Stimulated activated CD8-positive, alpha-beta memory T cell treated with anti-CD3 and anti-CD28 coated beads, Interleukin-12 subunit alpha, Interleukin-12 subunit beta, amount 100 ng/mL, for 24 hours (primary cell): ENCODE results near the gene ARPP19.
A peak's percentile ranks its signal among the peaks of the same experiment; 100 is the strongest.
"Not testable (repeated sequence)": the region's sequence is repeated elsewhere in the genome, so short reads cannot be mapped to it uniquely, and the experiment has no call there.

Source experiments
- DNase-seq: peaks from one replicate; pipeline ENCODE4 v3.0.0-alpha.2; 2020; ENCODE audit errors: extremely low read depth

ARPP19 gene

DNA sequence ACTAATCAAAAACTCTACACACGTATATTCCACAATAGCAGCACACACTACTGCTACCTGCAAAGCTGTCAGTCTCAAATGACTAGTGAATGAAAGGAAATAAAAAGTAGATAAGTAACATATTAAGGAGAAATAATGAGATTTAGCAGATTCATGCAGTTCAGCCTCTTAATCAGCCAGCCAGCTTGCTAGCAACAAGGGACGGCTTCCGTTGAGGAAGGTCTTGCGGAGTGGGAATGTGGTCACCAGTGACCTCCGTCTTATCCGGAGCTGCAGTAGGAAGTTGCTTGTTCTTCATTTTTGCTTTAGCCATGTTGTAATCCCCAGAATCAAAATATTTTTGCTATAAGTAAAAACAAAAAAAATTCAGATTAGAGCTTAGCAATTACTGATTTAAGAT, 17.1 kb downstream of the ARPP19 start:
- no peak for DNase-seq

DNA sequence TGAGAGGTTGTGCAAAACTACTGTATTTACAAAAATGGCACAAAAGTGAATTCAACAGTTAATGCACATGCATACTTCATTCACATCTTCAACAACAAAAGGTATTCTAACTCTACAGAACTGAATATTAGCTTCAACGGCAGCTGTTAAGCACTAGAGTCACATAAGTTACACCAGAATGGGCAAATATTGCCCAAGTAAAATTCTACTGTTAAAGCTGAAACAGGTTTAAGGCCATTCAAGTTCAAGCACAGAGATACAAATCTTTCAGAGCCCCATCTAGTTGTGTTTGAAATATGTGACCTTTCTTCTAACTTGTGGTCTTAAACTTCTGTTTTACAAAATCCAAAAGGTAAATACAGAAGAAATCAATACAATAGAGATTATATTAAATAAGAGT, 17.6 kb downstream of the ARPP19 start:
- DNase-seq, result not testable (repeated sequence)

DNA sequence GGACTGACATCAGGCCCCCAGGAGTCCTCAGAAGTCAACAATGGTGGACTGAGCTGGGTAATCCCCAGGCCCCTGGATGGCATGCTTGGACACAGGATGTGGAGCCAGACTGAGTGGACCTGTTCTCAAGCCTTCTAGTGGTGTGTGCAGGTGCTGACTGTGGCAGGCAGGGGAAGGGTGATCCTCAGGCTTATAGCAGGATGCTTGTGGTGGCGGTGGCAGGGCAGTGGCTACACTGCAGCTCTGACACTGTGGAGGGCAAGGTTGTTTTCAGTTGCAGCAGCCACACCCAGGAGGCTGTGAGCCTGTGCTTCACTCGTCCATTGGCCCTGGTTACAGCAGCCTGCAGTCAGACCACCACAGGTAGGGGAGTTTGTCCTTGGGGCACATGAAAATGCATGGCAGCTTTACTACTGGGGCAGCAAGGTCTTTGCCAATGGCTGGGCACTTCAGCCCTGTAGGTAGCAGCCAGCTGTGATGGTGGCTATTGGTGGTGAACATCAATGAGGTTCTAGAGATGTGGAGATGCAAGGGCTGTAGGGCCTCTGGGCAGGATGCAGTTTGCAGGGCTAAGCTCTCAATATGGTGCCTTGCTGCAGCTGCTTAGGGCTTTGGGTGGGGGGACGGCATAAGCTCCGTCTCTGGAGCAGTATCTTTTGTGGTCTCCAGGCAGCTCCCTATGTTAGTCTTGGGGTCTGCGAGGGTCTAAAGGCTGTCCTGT, 22.6 kb downstream of the ARPP19 start:
- DNase-seq, result no peak

DNA sequence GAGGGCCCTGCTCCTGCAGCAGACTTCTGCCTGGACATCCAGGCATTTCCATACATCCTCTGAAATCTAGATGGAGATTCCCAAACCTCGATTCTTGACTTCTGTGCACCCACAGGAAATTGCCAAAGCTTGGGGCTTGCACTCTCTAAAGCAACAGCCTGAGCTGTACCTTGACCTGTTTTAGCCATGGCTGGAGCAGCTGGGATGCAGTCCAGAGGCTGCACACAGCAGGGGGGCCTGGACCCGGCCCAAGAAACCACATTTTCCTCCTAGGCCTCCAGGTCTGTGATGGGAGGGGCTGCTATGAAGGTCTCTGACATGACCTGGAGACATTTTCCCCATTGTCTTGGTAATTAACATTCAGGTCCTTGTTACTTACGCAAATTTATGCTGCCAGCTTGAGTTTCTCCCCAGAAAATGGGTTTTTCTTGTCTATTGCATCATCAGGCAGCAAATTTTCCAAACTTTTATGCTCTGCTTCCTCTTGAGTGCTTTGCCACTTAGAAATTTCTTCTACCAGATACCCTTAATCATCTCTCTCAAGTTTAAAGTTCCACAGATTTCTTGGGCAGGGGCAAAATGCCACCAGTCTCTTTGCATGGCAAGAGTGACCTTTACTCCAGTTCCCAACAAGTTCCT, 28.3 kb downstream of the ARPP19 start:
- no peak for DNase-seq

DNA sequence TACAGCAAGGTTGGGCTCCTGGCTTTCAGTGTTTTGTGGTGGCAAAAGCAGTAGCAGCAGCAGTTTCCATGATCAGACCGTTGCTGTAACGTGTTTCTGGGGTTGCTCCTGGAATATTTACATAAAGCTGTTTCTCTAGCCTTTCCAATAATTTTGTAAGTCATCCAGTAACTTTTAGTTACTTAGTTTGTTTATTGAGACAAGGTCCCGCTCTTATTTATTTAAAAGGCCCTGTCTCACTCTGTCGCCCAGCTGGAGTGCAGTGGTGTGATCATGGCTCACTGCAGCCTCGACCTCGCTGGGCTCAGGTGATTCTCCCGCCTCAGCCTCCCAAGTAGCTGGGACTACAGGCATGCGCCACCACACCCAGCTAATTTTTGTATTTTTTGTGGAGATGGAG, 31.4 kb downstream of the ARPP19 start:
- no peak for DNase-seq

DNA sequence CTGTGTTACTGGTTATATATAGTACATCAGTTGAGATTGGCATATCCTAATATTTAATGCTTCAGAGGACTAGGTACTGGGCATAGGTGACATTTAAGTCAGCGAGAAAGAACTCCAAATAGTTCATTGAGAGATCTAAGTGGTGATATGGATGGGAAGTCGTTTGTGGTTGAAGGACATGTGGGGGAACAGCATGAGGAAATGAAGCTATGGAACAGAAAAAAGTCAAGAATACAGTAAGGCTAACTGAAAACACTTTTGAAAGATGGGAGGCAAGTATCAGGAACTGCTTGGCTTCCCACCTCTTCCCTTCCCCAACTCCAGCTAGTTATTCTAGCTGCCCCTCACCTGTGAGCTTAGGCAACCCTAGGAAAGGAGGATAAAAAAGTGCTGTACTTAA, 36.4 kb downstream of the ARPP19 start:
- no peak for DNase-seq

DNA sequence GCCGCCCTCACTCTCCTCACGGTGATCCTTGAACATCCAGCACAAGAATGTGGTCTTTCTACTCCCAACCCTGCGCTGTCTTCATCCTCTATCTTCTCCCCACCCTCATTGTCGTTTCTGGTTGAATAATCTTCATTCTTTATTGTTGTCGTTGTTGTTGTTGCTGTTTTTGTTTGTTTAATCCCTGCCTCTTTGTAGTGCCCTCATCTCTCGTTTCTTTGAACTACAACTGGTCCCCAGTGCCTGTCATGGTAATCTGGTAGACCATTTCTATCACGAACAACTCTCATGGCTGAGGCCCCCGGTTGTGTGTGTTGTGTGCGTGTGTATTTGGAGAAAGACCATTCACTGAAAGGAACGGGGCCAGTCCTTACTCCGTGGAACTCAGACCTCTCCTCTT, 38.9 kb downstream of the ARPP19 start:
- no peak for DNase-seq

DNA sequence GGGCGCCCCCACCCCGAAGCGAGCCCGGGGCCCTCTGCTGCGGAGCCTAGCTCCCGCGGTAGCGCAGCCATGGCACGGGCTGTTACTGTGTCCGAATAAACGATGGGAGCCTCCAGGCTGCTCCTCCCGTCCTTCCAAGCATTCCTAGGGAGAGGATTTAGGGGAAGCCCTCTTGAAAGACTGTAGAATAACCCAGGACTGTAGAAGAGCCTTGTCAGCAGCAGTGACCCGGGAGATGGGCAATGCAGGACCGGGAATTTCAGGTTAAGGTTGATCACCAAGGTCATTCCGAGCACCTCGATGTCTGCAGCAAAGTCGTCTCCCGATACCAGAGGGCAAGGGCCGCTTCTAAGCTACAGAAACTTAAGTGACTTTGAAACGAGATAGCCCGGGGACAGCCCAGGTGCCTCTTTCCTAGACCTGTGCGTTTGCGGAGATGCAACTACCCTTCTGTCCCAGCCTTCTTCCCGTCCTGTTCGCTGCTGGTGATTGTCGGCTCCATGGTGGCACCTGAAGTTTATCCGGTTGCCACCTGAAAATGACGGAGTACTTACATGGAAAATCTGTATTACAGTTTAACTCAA, 39.4 kb downstream of the ARPP19 start:
- DNase-seq, result no peak

DNA sequence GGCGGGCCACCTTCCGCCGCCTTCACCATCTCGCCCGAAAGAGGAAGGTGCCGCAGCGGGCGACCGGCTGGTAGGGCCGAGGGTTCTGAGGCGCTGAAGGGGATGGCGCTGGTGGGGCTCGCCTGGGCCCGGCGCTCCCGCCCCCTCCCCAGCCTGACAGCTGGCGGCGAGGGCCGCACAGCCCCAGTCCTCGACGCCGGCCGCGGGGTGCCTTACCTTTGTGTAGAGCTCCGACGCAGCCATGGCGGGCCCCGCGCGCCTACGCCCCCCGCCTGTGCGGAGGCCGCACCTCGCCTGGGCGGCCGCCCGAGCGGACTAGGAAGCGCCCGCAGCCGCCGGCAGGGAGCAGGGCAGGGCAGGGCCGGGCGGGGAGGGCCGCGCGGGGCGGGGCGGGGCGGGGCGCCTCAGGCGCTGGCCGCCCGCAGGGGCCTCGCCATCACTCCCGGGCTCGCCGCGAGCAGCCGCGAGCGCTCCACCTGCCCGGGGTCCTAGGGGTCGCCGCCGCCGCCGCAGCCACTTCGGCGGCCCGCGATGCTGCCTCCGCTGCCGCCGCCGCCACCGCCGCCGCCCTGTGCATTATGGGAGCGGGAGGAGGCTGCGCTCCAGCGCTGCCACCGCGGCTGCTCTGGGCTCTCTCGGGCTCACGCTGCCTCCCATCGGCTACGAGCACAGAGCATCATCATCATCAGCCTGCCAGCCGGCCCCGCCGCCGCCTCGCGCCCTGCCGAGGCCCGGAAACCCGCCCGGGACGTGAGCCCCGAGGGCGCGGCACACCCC, 40.1 kb downstream of the ARPP19 start, which contains the start of gene MYO5A:
MYO5A (minus strand) TSS at position 317 of the 777 bp plus-strand sequence; CDS start at position 243, 74 bp downstream.
- DNase-seq, result peak; percentile 45

DNA sequence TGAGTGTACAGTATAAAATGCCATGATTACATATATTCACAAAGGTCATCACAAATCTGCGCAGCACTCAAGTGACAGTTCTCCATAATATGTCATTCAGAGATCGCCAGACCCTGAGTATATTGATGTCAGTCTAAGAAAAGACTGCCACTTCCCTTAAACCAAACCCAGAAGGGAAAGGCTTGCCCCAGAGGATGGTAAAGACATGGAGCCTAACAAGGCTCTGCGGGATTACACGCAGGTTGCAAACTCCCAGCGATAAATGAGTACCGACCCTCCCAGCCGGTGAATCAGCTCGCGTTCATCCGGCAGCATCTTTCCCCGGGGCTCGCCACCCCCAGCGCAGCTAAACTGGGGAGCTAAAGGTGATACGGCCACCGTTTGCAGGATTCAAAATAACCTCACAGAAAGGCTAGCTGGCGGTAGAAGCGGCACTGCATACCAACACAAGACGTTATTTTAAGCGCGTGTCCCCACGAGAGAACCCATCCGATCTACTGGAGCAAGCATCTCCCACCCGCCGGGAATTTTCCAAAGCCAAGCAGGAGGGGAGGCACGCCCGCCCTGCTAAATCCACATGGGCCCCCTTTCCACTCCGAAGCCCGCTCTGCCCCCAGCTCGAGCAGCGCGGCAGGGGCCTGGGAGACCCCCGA, 40.8 kb downstream of the ARPP19 start:
- DNase-seq, result no peak

DNA sequence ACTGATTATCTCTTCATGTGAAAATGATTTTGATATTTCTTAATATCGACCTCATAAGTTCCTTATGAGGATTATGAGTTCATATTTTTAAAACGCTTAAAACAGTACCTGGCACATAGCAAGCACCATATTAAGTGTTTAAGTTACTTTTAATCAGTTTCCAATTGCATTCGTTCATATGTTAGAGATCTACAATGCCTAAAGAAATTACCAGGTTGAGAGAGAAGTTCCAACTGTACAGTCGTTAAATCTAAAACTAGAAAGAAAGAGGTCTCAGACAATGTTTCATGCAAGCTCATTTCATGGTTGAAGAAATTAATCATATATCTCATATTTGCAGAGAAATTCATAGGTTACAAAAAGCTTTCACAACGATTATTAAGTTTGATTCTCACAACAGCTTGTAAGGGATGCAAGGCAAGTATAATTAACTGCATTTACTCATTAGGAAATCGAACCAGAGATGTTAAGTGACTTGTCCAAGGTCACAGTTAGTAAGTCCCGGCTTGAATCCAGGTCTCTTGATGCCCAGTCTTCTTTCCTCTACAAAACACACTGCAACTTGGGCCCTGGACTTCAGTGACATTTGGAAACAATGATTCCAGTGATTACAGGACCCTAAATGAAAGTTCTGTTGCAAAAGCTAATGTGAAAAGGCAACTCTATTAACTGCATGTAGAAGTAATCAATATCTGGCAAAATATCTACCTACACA, 41.5 kb downstream of the ARPP19 start:
- DNase-seq, result no peak

DNA sequence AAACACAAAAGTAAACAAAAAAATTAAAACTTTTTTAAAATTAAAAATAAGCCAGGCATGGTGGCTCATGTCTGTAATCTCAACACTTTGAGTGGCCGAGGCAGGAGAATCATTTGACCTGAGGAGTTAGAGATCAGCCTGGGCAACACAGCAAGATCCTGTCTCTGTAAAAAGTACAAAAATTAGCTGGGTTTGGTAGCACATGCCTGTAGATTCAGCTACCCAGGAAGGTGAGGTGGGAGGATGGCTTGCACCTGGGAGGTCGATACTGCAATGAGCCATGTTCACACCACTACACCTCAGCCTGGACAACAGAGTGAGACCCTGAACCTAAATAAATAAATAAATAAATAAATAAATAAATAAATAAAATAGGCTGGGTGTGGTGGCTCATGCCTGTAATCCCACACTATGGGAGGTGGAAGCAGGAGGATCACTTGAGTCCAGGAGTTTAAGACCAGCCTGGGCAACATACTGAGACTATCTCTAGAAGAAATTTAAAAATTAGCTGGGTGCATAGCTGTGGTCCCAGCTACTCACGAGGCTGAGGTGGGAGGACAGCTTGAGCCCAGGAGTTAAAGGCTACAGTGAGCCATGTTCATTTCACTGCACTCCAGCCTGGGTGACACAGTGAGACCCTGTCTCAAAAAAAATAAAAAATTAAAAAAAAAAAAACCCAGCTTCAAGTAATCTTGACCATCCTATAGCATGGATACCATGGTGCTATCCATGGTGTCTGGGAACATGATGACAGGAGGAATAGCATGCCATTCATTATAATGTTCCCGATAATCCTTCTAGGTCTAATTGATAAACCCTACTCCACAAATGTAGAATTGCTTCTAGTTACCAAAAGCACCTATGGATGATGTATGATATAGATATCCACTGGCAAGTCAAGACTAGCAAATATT, 44.4 kb downstream of the ARPP19 start:
- no peak for DNase-seq

DNA sequence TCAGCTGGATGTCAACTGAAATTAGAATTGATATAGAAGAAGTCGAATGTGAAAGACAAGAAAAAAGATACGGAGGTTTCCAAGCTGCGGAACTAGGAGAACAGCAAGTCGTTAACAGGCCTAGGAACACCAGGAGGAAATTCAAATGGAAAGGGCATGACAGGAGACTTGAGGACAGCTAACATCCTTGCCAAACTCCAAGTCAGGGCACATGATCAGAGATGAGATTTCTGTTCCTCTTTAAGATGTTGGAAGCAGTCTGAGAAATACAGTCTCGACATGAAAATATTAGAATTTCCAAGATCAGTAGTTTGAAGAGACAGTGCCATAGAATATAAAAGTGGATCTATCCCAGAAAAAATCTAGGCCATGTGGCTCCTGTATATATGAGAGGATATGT, 45.2 kb downstream of the ARPP19 start:
- no peak for DNase-seq

DNA sequence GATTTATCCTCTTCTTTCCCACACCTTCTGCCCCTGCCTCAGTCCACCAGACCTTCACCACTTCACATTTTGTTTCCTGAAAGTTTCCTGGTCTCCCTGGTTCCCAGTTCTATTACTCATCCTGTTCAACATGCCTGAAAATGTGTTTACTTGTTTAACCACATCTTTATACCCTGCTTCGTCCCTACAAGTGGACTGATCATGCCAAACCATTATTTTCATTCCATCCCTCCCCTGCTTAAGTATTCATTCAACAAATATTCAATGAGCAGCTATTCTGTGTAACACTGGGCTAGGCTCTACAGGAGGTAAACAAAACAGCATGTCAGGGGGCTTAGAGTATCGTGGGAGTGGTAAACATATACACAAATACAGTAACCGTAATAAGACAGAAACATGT, 45.6 kb downstream of the ARPP19 start:
- no peak for DNase-seq

DNA sequence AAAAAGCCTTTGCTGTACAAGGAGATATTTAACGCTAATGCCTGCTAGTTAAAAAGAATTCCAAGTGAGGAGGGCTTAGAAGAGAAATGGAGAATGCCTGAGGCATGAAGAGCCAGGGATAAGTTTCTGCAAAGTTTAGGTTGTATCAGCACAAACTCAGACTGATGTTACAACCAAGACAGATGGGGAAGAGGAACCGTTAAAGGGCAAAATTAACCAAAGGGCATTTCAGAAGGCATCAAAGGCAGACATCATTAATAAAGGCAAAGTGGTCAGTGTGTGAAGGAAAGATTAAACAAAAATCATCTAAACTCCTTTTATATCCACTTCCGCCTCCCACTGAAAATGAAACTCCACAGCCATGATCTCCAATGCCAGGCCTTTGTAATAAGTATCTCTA, 47.1 kb downstream of the ARPP19 start:
- DNase-seq, result no peak

DNA sequence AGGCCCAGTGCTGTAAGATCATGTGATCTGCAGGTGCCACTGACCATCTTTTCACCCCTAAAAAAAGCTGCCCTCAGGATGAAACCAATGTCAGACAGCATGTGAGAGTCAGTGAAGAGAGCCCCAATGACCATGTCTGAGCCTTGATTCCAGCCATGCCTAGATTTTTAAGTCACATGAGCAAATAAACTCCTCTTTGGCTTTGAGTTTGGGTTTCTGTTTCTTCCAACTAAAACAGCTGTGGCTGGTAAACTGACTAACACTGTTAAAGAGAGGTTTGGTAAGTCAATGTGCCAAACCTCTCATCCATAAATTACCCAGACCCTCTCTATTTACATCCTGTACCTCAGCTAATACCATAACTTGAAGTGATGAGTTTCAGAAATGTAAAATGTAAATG, 48.4 kb downstream of the ARPP19 start:
- DNase-seq, result no peak

DNA sequence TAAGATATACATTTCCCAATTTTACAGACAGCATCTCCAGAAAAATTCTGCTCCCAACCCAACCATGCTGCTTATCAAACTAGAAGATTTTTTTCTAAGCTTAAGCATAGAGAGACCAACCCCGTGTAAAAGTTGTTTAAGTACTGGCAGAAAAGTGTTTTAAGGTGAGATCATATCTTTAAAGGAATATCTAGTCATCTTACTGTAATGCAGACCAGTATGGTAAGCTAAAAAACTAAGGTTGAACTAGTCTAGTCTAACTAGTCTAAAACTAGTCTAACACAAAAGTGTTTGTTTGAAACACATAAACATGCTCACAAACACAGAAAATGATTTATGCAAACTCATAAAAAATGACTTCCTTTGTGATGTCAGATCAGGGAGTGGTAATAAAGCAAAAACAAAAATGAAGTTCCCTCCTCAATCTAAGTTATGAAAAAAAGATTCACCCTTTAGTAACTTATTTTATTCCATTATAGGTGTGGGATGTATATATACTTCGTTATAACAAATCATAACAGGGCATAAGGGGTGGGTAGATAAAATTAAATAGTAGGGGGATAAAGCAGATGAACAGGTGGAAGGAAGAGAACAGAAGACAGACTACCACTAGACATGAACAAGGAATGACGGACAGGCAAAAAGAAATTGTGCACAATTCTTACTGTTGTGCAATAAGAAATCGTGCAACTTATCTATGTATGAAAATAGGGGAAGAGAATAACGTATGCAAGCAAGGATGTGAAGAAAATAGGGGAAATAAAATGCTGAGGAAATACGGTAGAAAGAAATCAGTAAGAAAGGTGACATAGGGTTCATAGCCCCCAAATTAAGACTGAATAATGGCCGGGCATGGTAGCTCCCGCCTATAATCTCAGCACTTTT, 50.1 kb downstream of the ARPP19 start:
- no peak for DNase-seq

DNA sequence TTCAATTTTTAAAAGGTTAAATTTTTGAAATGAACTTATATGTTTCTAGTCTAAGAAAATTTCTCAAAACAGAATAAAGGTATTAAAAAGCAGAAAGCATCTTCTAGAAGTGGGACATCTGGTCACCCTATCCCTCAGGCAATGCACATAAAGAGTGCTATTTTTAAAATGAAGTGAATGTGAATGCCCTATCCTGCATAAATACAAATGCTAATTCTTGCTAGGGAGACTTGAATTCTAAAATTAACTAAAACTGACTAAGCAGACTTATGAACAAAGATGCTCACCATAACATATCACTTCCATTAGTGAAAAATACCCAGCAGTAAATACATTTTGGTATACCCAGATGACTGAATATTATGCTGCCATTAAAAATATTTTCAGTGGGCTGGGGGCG, 51.8 kb downstream of the ARPP19 start:
- no peak for DNase-seq

DNA sequence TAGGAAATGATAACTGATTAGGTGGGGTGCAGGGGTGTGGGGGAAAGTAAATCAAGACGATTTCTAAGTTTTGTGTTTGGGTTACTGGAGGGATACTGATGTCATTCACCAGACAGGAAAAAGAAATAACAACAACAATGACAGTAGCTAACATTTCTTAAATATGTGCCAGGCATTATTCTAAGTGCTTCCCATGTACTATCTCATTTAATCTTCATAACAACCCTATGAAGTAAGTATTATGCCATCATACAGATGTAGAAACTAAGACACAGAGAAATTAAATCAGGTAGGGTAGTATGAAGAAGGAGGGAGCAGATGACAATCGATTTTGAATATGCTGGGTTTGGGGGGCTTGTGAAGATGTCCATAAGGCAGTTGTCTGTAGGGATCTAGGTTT, 53.5 kb downstream of the ARPP19 start:
- no peak for DNase-seq
